CD14-positive monocyte (primary cell): ENCODE results near the gene CDKN2A. TPM values are rescaled to one million over a fixed set of nuclear protein-coding genes. Genes with fewer than 3 reads are reported as not detected.

Source experiments
- DNase-seq, 3 donors: peaks; one replicate each; pipeline ENCODE4 v3.0.0-alpha.2; 2011 to 2022
- H2AFZ ChIP-seq: 2 replicates; pipeline ENCODE4 v1.6.0; 2012; ENCODE audit warnings: mild to moderate bottlenecking, low read depth, low read length, inconsistent platforms; ENCODE audit not compliant: insufficient read depth, poor library complexity, severe bottlenecking
- H3K27ac ChIP-seq, 2 donors: 1 replicate in 1 of 2; 2 replicates in 1 of 2; pipeline ENCODE4 v1.5.1; 2012 to 2013; ENCODE audit warnings: low read length in 2 of 2, control low read depth in 1 of 2, inconsistent platforms in 1 of 2, low read depth in 1 of 2, mild to moderate bottlenecking in 1 of 2
- H3K27me3 ChIP-seq, 2 donors: one replicate each; pipeline versions ENCODE4 v1.6.0 to v1.6.1; 2011 to 2013; ENCODE audit warnings: low read length in 2 of 2; ENCODE audit not compliant: control insufficient read depth in 2 of 2, insufficient read depth in 2 of 2
- H3K36me3 ChIP-seq, 2 donors: replicated peaks in 1 of 2; 1 replicate in 1 of 2; 2 replicates in 1 of 2; pipeline versions ENCODE4 v1.5.1 to v1.6.1; 2012 to 2013; ENCODE audit warnings: low read length in 2 of 2, control low read depth in 1 of 2, inconsistent platforms in 1 of 2, mild to moderate bottlenecking in 1 of 2; ENCODE audit not compliant: insufficient read depth in 2 of 2, control insufficient read depth in 1 of 2
- H3K4me1 ChIP-seq, 2 donors: 1 replicate in 1 of 2; 2 replicates in 1 of 2; pipeline versions ENCODE4 v1.5.1 to v1.6.1; 2012 to 2013; ENCODE audit warnings: low read length in 2 of 2, control low read depth in 1 of 2, inconsistent platforms in 1 of 2, mild to moderate bottlenecking in 1 of 2, moderate library complexity in 1 of 2; ENCODE audit not compliant: insufficient read depth in 2 of 2, control insufficient read depth in 1 of 2
- H3K4me2 ChIP-seq: replicated peaks from 2 replicates; pipeline ENCODE3; 2012; ENCODE audit warnings: low read length, moderate library complexity, mild to moderate bottlenecking; ENCODE audit not compliant: poor library complexity, severe bottlenecking; ENCODE audit errors: extremely low read depth
- H3K4me3 ChIP-seq, 3 experiments: fragments of 200-600 bp in 1 of 3; sonication (generic) in 1 of 3; replicated peaks in 1 of 3; 1 replicate in 2 of 3; 2 replicates in 1 of 3; pipeline ENCODE4 v1.5.1; 2011 to 2013; ENCODE audit warnings: low read length in 3 of 3, mild to moderate bottlenecking in 3 of 3, control low read depth in 2 of 3, low read depth in 2 of 3, inconsistent platforms in 1 of 3, moderate library complexity in 1 of 3
- H3K79me2 ChIP-seq: 2 replicates; pipeline ENCODE4 v1.6.0; 2012; ENCODE audit warnings: mild to moderate bottlenecking, control low read depth, inconsistent platforms, low read length, moderate library complexity; ENCODE audit not compliant: insufficient read depth
- H3K9ac ChIP-seq: 2 replicates; pipeline ENCODE4 v1.6.0; 2017; ENCODE audit warnings: low read length, mild to moderate bottlenecking; ENCODE audit not compliant: insufficient read depth, poor library complexity, severe bottlenecking
- H3K9me3 ChIP-seq, 2 donors: replicated peaks in 1 of 2; 1 replicate in 1 of 2; 2 replicates in 1 of 2; pipeline versions ENCODE4 v1.5.1 to v1.6.1; 2012 to 2013; ENCODE audit warnings: low read length in 2 of 2, control low read depth in 1 of 2; ENCODE audit not compliant: control insufficient read depth in 1 of 2, insufficient read depth in 1 of 2
- H4K20me1 ChIP-seq: 2 replicates; pipeline ENCODE4 v1.6.0; 2012; ENCODE audit warnings: mild to moderate bottlenecking, low read length, control low read depth, moderate library complexity; ENCODE audit not compliant: insufficient read depth
- H3K27ac Mint-ChIP-seq, 7 donors: one replicate each; pipeline ENCODE4 v1.8.0; 2020; ENCODE audit warnings: mild to moderate bottlenecking in 7 of 7, mixed read lengths in 7 of 7, moderate library complexity in 6 of 7, inconsistent platforms in 2 of 7
- H3K27me3 Mint-ChIP-seq, 3 donors: one replicate each; pipeline ENCODE4 v1.8.0; 2021 to 2022; ENCODE audit warnings: low read depth in 3 of 3, mild to moderate bottlenecking in 3 of 3, mixed read lengths in 3 of 3, moderate library complexity in 3 of 3, inconsistent platforms in 1 of 3
- H3K36me3 Mint-ChIP-seq, 2 donors: one replicate each; pipeline ENCODE4 v1.8.0; 2020; ENCODE audit warnings: mixed read lengths in 2 of 2, inconsistent platforms in 1 of 2, mild to moderate bottlenecking in 1 of 2
- H3K4me1 Mint-ChIP-seq: one replicate; pipeline ENCODE4 v1.8.0; 2020; ENCODE audit warnings: mild to moderate bottlenecking, mixed read lengths
- H3K4me3 Mint-ChIP-seq, 2 donors: one replicate each; pipeline ENCODE4 v1.8.0; 2020; ENCODE audit warnings: mild to moderate bottlenecking in 2 of 2, mixed read lengths in 2 of 2, moderate library complexity in 1 of 2
- H3K9me3 Mint-ChIP-seq, 7 donors: one replicate each; pipeline ENCODE4 v1.8.0; 2020 to 2022; ENCODE audit warnings: mixed read lengths in 7 of 7, mild to moderate bottlenecking in 6 of 7, moderate library complexity in 6 of 7, inconsistent platforms in 2 of 7
- WGBS: methylation state at CpG from one replicate; pipeline ENCODE4 v1.1.5; 2013; ENCODE audit warnings: missing lambda C conversion rate; ENCODE audit not compliant: insufficient coverage; 5-methylcytosine and 5-hydroxymethylcytosine counted together
- intact Hi-C, 2 donors: fragments of 100-400 bp; cut with micrococcal nuclease; formaldehyde crosslinking; loops; one replicate each; pipeline versions ENCODE4 v1.15.0 to v1.15.1; 2023
- polyA plus RNA-seq, 3 donors: library from polyadenylated mRNA; depleted of rRNA in 1 of 3; unstranded in 2 of 3; stranded (reverse) in 1 of 3; fragments of 300-500 nt in 2 of 3; fragments of >200 nt in 1 of 3; fragmentation: Illumina TruSeq in 2 of 3; gene quantifications; 1 replicate in 2 of 3; 2 replicates in 1 of 3; pipeline ENCODE4 v1.2.3, GENCODE V29; 2012 to 2021
- TF ChIP-seq, protein P1 (sequence below): fragments of 200-600 bp; IDR thresholded peaks from one replicate; pipeline ENCODE4 v1.8.0; 2022; ENCODE audit warnings: antibody characterized with exemption, mild to moderate bottlenecking

CDKN2A gene
- polyA plus RNA-seq, 3 donors = 0.86 to 1.6 (median 1.1) TPM

DNA sequence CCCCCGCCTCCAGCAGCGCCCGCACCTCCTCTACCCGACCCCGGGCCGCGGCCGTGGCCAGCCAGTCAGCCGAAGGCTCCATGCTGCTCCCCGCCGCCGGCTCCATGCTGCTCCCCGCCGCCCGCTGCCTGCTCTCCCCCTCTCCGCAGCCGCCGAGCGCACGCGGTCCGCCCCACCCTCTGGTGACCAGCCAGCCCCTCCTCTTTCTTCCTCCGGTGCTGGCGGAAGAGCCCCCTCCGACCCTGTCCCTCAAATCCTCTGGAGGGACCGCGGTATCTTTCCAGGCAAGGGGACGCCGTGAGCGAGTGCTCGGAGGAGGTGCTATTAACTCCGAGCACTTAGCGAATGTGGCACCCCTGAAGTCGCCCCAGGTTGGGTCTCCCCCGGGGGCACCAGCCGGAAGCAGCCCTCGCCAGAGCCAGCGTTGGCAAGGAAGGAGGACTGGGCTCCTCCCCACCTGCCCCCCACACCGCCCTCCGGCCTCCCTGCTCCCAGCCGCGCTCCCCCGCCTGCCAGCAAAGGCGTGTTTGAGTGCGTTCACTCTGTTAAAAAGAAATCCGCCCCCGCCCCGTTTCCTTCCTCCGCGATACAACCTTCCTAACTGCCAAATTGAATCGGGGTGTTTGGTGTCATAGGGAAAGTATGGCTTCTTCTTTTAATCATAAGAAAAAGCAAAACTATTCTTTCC lies 19.3 kb downstream of the CDKN2A start:
- peak overlapping the region; percentile 2 to 69 (median 36) for H3K4me3 ChIP-seq
- H3K9me3 Mint-ChIP-seq = peaks cover 4 to 53% (median 37%) of the 10 kb centered on the region in 7 donors
- H2AFZ ChIP-seq = peak overlapping the region; percentile 75
- peaks cover 19 to 24% of the 10 kb centered on the region in 2 donors for H3K4me1 ChIP-seq
- intact Hi-C loops = no loop called here
- TF ChIP-seq, protein P1, sequence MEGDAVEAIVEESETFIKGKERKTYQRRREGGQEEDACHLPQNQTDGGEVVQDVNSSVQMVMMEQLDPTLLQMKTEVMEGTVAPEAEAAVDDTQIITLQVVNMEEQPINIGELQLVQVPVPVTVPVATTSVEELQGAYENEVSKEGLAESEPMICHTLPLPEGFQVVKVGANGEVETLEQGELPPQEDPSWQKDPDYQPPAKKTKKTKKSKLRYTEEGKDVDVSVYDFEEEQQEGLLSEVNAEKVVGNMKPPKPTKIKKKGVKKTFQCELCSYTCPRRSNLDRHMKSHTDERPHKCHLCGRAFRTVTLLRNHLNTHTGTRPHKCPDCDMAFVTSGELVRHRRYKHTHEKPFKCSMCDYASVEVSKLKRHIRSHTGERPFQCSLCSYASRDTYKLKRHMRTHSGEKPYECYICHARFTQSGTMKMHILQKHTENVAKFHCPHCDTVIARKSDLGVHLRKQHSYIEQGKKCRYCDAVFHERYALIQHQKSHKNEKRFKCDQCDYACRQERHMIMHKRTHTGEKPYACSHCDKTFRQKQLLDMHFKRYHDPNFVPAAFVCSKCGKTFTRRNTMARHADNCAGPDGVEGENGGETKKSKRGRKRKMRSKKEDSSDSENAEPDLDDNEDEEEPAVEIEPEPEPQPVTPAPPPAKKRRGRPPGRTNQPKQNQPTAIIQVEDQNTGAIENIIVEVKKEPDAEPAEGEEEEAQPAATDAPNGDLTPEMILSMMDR = no peak
- no peak overlapping the region for H3K9ac ChIP-seq
- H3K79me2 ChIP-seq = no peaks in the 10 kb centered on the region
- H3K27ac Mint-ChIP-seq = peak overlapping the region in 1 of 7 donors; percentile 19
- WGBS = under 1% methylated on average over 38 of the region's 51 CpGs
- H3K27me3 Mint-ChIP-seq = peaks cover 92 to 95% (median 94%) of the 10 kb centered on the region in 3 donors
- peaks cover 7 to 46% of the 10 kb centered on the region in 2 donors for H3K9me3 ChIP-seq
- peak overlapping the region; percentile 77 for H3K4me2 ChIP-seq
- H4K20me1 ChIP-seq = no peaks in the 10 kb centered on the region
- H3K36me3 Mint-ChIP-seq = peaks cover 15 to 19% of the 10 kb centered on the region in 2 donors
- H3K27me3 ChIP-seq = peaks cover 97 to 99% of the 10 kb centered on the region in 2 donors
- H3K36me3 ChIP-seq = no peaks in the 10 kb centered on the region
- peak overlapping the region; percentile 70 to 90 for H3K4me3 Mint-ChIP-seq
- peaks cover 42% of the 10 kb centered on the region for H3K4me1 Mint-ChIP-seq
- H3K27ac ChIP-seq = no peak overlapping the region
- peak in 1 of 3 donors; percentile 28 for DNase-seq

DNA sequence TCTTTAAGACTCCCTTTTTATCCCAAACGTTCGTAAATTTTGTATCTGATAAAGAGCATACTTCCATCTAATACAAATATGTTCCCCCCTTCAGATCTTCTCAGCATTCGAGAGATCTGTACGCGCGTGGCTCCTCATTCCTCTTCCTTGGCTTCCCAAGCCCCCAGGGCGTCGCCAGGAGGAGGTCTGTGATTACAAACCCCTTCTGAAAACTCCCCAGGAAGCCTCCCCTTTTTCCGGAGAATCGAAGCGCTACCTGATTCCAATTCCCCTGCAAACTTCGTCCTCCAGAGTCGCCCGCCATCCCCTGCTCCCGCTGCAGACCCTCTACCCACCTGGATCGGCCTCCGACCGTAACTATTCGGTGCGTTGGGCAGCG lies 19.9 kb downstream of the CDKN2A start:
- peak overlapping the region; percentile 70 to 90 for H3K4me3 Mint-ChIP-seq
- peaks cover 19 to 24% of the 10 kb centered on the region in 2 donors for H3K4me1 ChIP-seq
- H4K20me1 ChIP-seq = no peaks in the 10 kb centered on the region
- intact Hi-C loops = no loop called here
- H3K9me3 Mint-ChIP-seq = peaks cover 4 to 56% (median 38%) of the 10 kb centered on the region in 7 donors
- H3K79me2 ChIP-seq = no peaks in the 10 kb centered on the region
- H3K27ac Mint-ChIP-seq = no peak overlapping the region
- peak overlapping the region in 1 of 3 experiments; percentile 69 for H3K4me3 ChIP-seq
- H2AFZ ChIP-seq = peak overlapping the region; percentile 75
- H3K4me1 Mint-ChIP-seq = peaks cover 41% of the 10 kb centered on the region
- peaks cover 92 to 95% (median 94%) of the 10 kb centered on the region in 3 donors for H3K27me3 Mint-ChIP-seq
- WGBS = 1% methylated on average over 18 of the region's 21 CpGs
- no peak for DNase-seq
- no peaks in the 10 kb centered on the region for H3K36me3 ChIP-seq
- peaks cover 7 to 52% of the 10 kb centered on the region in 2 donors for H3K9me3 ChIP-seq
- TF ChIP-seq, protein P1 = no peak
- peaks cover 97 to 99% of the 10 kb centered on the region in 2 donors for H3K27me3 ChIP-seq
- H3K27ac ChIP-seq = no peak overlapping the region
- H3K4me2 ChIP-seq = peak overlapping the region; percentile 77
- peaks cover 16 to 19% of the 10 kb centered on the region in 2 donors for H3K36me3 Mint-ChIP-seq
- H3K9ac ChIP-seq = no peak overlapping the region
